HEK293T (cell line): ENCODE measurements around the gene FGFR1OP2.

Source experiments
- ARNT ChIP-seq: fragments of 450-650 bp; IDR thresholded peaks from 2 replicates; pipeline ENCODE4 v1.6.1; 2017; ENCODE audit warnings: mild to moderate bottlenecking
- BHLHE40 ChIP-seq: fragments of 450-650 bp; IDR thresholded peaks from 2 replicates; pipeline ENCODE4 v1.6.1; 2016; ENCODE audit warnings: mild to moderate bottlenecking, moderate library complexity, borderline replicate concordance
- CTBP1 ChIP-seq: fragments of 450-650 bp; IDR thresholded peaks from 2 replicates; pipeline ENCODE4 v1.6.1; 2016; ENCODE audit warnings: borderline replicate concordance
- ELF4 ChIP-seq: fragments of 450-650 bp; IDR thresholded peaks from 2 replicates; pipeline ENCODE4 v1.6.1; 2017; ENCODE audit warnings: antibody characterized with exemption
- FOXK2 ChIP-seq: fragments of 450-650 bp; IDR thresholded peaks from 2 replicates; pipeline ENCODE4 v1.6.1; 2016; ENCODE audit warnings: mild to moderate bottlenecking
- FOXM1 ChIP-seq: fragments of 450-650 bp; IDR thresholded peaks from 2 replicates; pipeline ENCODE4 v1.6.1; 2017; ENCODE audit warnings: mild to moderate bottlenecking, borderline replicate concordance
- PKNOX1 ChIP-seq: fragments of 450-650 bp; IDR thresholded peaks from 2 replicates; pipeline ENCODE4 v1.6.1; 2016
- SUZ12 ChIP-seq: fragments of 450-650 bp; IDR thresholded peaks from 2 replicates; pipeline ENCODE4 v1.6.1; 2016; ENCODE audit warnings: mild to moderate bottlenecking
- TARDBP ChIP-seq: fragments of 450-650 bp; IDR thresholded peaks from 2 replicates; pipeline ENCODE4 v1.6.1; 2016
- ZNF384 ChIP-seq: fragments of 450-650 bp; IDR thresholded peaks from 2 replicates; pipeline ENCODE4 v1.6.1; 2016

- TF ChIP-seq FOXK2 (no peak), BHLHE40 (no peak), PKNOX1 (no peak), ZNF384 (no peak), FOXM1 (no peak), TARDBP (no peak), ARNT (no peak), CTBP1 (no peak), SUZ12 (no peak), ELF4 (no peak)
Measured at GRCh38 chr12:26938701-26939062, 412 bp downstream of the FGFR1OP2 start.
